A673 (cell line): Measurements from ENCODE around the gene MARVELD3. TPM values are rescaled to one million over a fixed set of nuclear protein-coding genes. Genes with fewer than 3 reads are reported as not detected.

Experiments used
- BruUV-seq: library from RNA; stranded (reverse); fragments of 400-500 nt; replicated peaks from 2 replicates; lab custom pipeline; 2021; lab: Mats Ljungman, UMichigan
- CTCF ChIA-PET: fragments of 300-600 bp; sonication (Branson Sonifier 250); formaldehyde crosslinking; loops from one replicate; lab custom pipeline; 2022; ENCODE audit warnings: antibody characterized with exemption; lab: Charles Lee
- POLR2A ChIA-PET: fragments of 300-600 bp; sonication (Branson Sonifier 250); formaldehyde crosslinking; loops from one replicate; lab custom pipeline; 2022; ENCODE audit warnings: antibody characterized with exemption; ENCODE audit not compliant: low non-redundant PET; lab: Charles Lee
- DNase-seq: peaks from one replicate; pipeline ENCODE4 v3.0.0-alpha.2; 2015; ENCODE audit warnings: low spot score
- H3K27ac ChIP-seq: fragments of 200-600 bp; sonication (generic); 2 replicates; pipeline ENCODE4 v1.5.1; 2016; ENCODE audit warnings: mixed run types, low read depth, mild to moderate bottlenecking, mixed read lengths, antibody characterized with exemption, low read length; ENCODE audit not compliant: poor library complexity, severe bottlenecking
- H3K27me3 ChIP-seq: fragments of 200-600 bp; sonication (generic); replicated peaks from 2 replicates; pipeline ENCODE4 v1.6.1; 2017; ENCODE audit warnings: mixed run types, low read depth, mild to moderate bottlenecking, mixed read lengths, antibody characterized with exemption, low read length; ENCODE audit not compliant: insufficient read depth, poor library complexity
- H3K36me3 ChIP-seq: fragments of 200-600 bp; sonication (generic); 2 replicates; pipeline ENCODE4 v1.6.1; 2016; ENCODE audit warnings: mixed run types, mild to moderate bottlenecking, mixed read lengths, antibody characterized with exemption, low read length; ENCODE audit not compliant: insufficient read depth, poor library complexity, severe bottlenecking
- H3K4me1 ChIP-seq: fragments of 200-600 bp; sonication (generic); 2 replicates; pipeline ENCODE4 v1.6.1; 2017; ENCODE audit warnings: mixed run types, mild to moderate bottlenecking, mixed read lengths, antibody characterized with exemption, low read length; ENCODE audit not compliant: insufficient read depth, poor library complexity, severe bottlenecking
- H3K4me3 ChIP-seq: fragments of 200-600 bp; sonication (generic); 2 replicates; pipeline ENCODE4 v1.5.1; 2016; ENCODE audit warnings: low read depth, mixed run types, mild to moderate bottlenecking, mixed read lengths, low read length; ENCODE audit not compliant: poor library complexity, severe bottlenecking
- H3K9me3 ChIP-seq: fragments of 200-600 bp; sonication (generic); 2 replicates; pipeline ENCODE4 v1.6.1; 2016; ENCODE audit warnings: mixed run types, low read depth, mild to moderate bottlenecking, mixed read lengths, antibody characterized with exemption, low read length; ENCODE audit not compliant: poor library complexity, severe bottlenecking
- CTCF ChIP-seq: fragments of 300-800, 200-600 bp; sonication (generic); conservative IDR thresholded peaks from 2 replicates; pipeline ENCODE4 v1.5.1; 2017; ENCODE audit warnings: low read depth, mild to moderate bottlenecking, antibody characterized with exemption, low read length, moderate library complexity, mixed read lengths
- EZH2 ChIP-seq: fragments of 200-600 bp; sonication (generic); IDR thresholded peaks from 2 replicates; pipeline ENCODE4 v1.6.1; 2017; ENCODE audit warnings: borderline replicate concordance, low read depth, mild to moderate bottlenecking, mixed read lengths, antibody characterized with exemption, low read length; ENCODE audit not compliant: poor library complexity, severe bottlenecking
- intact Hi-C: fragments of 100-400 bp; cut with micrococcal nuclease; formaldehyde crosslinking; loops from one replicate; pipeline ENCODE4 v1.10.0; 2022; ENCODE audit not compliant: unreplicated experiment
- total RNA-seq: library from RNA; stranded (reverse); gene quantifications from 2 replicates; pipeline ENCODE4 v1.2.3, GENCODE V29; 2021

Gene MARVELD3
- total RNA-seq, 1 experiment from 2014 or later = 1.5 TPM

- POLR2A ChIA-PET = no interaction called here
- Histone ChIP-seq H3K4me3 (no peak overlapping the region), H3K27ac (no peak overlapping the region), H3K36me3 (no peaks in the 10 kb centered on the region), H3K27me3 (no peaks in the 10 kb centered on the region), H3K4me1 (no peaks in the 10 kb centered on the region), H3K9me3 (no peaks in the 10 kb centered on the region)
- no TSS peak for BruUV-seq
- CTCF ChIA-PET = no interaction called here
- DNase-seq = no peak
- TF ChIP-seq EZH2 = no peak
- no peak for TF ChIP-seq CTCF
- intact Hi-C loops = no loop called here
Observed at GRCh38 chr16:71618429-71618828, 7.6 kb upstream of the MARVELD3 start.

GRCh38 chr16:71622088-71622487 lies 3.9 kb upstream of the MARVELD3 start:
- no peaks in the 10 kb centered on the region for H3K4me1 ChIP-seq
- POLR2A ChIA-PET = no interaction called here
- H3K27ac ChIP-seq = no peak overlapping the region
- BruUV-seq = no TSS peak
- H3K36me3 ChIP-seq = no peaks in the 10 kb centered on the region
- no peak for DNase-seq
- no peaks in the 10 kb centered on the region for H3K9me3 ChIP-seq
- no peak overlapping the region for H3K4me3 ChIP-seq
- H3K27me3 ChIP-seq = no peaks in the 10 kb centered on the region
- TF ChIP-seq EZH2 (no peak), CTCF (no peak)
- intact Hi-C loops = no loop called here
- CTCF ChIA-PET = interaction anchor here (1.0 kb wide), 1 partner anchor 11 kb away, joined by 3 read pairs; no protein-coding TSS in a partner anchor

- POLR2A ChIA-PET = no interaction called here
- no peaks in the 10 kb centered on the region for H3K36me3 ChIP-seq
- BruUV-seq = no TSS peak
- no peak overlapping the region for H3K27ac ChIP-seq
- TF ChIP-seq CTCF = no peak
- no peak for DNase-seq
- CTCF ChIA-PET = no interaction called here
- H3K27me3 ChIP-seq = no peaks in the 10 kb centered on the region
- intact Hi-C loops = no loop called here
- H3K9me3 ChIP-seq = no peaks in the 10 kb centered on the region
- H3K4me1 ChIP-seq = peaks cover 6% of the 10 kb centered on the region
- no peak overlapping the region for H3K4me3 ChIP-seq
Observed at GRCh38 chr16:71623597-71623996, 2.4 kb upstream of the MARVELD3 start.
